A172 (cell line): ENCODE measurements around the gene HDAC10. TPM values are rescaled to one million over a fixed set of nuclear protein-coding genes. Genes with fewer than 3 reads are reported as not detected.
"Not testable (repeated sequence)": the region's sequence is repeated elsewhere in the genome, so short reads cannot be mapped to it uniquely, and the experiment has no call there.

Source experiments
- DNase-seq: peaks from one replicate; pipeline ENCODE4 v3.0.0-alpha.2; 2015; ENCODE audit warnings: low spot score
- total RNA-seq: library from RNA; depleted of rRNA; stranded (reverse); fragments of >200 nt; shearing (Covaris generic); gene quantifications from 2 replicates; pipeline ENCODE4 v1.2.3, GENCODE V29; 2014

HDAC10 gene
- total RNA-seq, 1 experiment from 2014 or later, result 11.4 TPM

GRCh38 chr22:50286275-50286674 is 35.2 kb upstream of the HDAC10 start:
- DNase-seq, result no peak

DNA sequence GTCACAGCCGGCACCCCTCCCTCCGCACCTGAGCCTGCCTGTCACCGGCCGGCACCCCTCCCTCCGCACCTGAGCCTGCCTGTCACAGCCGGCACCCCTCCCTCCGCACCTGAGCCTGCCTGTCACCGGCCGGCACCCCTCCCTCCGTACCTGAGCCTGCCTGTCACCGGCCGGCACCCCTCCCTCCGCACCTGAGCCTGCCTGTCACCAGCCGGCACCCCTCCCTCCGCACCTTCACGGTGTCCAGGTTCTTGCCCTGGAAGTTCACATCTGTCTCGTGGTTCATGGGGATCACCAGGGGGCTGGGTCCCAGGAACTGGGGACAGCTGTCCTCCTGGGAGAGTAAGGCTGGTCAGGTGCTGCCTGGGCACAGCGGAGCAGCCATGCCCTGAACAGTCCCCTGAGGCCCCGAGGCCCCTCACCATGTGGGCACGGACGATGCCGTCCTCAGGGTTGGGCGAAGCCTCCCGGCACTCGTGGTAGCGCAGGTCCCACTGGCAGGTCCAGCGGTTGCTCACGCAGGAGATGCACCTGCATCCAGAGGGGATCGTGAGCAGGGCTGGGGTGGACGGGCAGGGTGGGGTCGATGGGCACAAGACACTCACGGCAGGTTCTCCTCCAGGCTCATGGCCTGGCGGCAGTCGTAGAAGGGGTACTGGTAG is 34.6 kb upstream of the HDAC10 start:
- no peak for DNase-seq

DNA sequence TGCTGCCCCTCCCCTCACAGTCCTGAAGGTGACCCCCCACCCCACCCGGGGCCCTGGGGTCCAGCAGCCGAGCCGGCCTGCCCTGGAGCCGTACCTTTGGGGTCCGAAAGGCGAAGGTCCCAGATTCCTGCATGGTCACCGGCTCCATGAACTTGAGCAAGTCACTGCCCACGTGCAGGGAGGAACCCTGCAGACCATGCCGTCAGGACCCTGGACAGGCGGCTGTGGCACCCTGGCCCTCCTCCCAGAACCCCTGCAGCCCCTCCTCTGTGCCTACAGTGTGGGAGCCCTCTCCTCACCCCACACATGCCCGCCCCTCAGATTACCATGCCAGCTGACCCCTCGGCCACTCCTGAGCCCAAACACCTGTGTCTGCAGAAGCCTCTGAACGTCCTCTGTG is 33.4 kb upstream of the HDAC10 start:
- DNase-seq, result no peak

DNA sequence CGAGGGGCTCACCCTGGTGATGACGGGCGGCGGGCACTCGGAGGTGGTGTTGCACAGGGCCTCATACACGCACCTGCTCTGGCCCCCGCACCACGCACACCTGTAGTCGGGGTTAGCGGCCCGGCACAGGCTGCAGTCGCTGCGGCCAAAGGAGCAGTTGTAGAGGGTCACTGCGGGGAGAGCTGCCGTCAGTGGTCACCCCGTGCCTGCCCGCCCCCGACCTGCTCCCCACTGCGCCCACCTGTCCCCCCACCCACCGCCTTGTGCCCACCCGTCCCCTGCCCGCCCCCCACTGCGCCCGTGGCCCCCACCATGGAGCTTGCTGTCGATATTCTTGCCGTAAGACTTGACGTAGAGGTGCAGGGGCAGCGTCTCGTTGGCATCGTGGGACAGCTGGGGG is 32.8 kb upstream of the HDAC10 start:
- no peak for DNase-seq

DNA sequence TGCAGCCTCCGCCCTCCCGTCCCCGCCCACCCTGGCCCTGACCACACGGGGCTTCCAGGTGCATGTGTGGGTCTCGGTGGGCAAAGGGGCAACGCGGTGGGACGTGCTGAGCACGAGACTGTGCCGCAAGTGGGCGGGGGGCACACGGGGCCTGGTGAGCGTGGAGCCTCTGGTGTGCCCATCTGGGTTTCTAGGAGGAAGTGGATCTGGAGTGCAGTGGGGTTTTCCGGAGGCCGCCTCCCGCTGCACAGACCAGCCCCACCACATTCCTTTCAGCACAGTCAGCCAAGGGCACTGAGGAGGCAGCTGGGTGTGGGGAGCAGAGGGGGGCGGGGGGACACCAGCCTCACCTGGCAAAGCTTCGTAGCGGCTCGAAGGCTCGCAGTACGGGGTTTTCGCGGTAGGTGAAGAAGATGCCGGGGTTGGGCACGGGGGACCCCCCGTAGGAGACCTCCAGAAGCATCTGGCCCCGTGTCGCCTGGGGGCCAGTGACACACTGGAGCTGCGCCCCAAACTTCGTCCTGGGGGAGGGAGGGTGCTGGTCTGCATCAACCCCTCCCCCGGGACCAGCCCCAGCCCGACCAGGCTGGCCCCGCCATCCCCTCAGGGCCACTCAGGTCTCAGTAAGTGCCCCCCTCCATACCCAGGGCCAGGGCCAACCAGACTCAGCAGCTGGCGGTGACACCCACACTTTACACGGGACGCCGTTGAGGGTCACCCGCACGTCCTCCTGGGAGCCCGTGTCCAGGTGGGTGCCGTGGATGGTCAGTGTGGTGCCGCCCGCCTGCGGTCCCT is 31.5 kb upstream of the HDAC10 start:
- DNase-seq, result peak; percentile 92

GRCh38 chr22:50281957-50282356 is 30.9 kb upstream of the HDAC10 start:
- DNase-seq, result no peak

DNA sequence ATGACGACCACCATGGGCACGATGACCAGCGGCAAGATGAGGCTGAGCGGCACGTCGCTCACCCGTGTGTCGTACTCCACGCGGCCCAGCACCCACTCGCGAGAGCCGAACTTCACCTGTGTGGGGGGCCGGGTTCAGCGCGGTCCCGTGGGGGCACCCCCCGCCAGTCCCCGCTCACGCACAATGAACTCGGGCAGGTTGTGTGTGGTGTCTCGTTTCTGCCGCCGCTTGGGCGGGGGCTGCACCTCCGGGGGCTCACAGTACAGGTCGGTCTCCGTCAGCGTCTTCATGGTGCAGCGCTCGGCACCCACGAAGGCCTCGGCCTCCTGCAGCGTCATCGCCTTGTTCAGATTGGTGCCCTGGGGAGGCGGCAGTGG is 30.3 kb upstream of the HDAC10 start:
- no peak for DNase-seq

DNA sequence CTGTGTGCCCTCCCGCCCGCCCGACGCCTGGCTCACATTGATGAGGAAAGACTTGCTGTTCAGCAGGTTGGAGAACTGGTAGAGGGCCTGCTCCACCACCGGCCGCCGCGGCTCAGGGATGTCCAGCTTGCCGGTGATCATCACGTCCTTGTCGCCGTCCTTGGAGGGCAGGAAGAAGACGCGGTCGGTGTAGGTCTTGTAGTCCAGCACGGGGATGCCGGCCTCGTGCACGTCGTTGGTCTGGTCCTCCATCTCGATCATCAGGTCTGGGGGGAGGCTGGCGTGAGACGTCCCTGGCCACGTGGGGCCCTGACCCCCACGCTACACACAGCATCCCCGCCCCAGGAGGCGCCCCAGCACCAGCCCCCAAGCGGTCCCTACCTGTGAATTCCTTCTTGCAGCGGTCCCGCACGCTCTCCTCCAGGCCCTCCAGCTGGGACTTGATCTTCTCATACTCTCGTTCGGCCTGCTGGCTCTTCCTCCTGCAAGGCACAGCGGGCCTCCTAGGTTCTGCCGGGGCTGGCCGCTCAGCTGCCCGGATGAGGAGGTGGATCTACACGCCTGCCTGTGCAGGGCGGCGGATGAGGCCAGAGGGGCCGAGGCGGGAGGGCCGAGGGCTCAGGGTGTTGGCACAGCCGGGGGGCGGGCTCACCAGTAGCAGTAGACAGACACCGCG is 29.8 kb upstream of the HDAC10 start:
- no peak for DNase-seq

- no peak for DNase-seq
Measured at GRCh38 chr22:50280022-50280707, 29.1 kb upstream of the HDAC10 start.

DNA sequence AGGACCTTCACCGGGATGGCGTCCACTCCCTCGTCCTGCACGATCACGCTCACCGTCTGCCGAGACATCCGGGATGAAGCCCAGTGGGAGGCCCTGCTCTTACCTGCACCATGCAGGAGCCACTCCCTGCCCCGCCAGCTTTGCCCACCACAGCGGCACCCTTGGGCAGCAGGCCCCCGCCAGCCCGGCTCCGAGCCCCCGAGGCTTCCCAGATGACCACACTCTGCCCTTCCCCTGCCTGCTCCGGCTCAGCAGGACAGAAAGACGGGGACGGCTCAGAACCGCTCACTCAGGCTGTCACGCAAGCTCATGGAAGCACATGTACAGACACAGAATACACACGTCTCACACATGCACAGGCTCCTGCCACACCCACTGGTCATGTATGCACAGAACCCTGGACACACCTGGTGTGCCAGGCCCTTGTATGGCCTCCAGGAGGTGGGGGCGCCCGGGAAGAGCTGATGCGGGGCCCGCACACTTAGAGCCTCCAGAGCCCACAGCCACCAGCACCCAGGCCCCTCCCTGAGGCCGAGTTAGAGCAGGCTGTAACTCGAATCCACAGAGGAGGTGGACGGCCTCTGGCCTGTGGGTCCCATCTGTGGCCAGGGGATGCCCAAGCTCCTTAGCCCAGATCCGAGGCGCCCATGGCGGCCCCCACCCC is 28.0 kb upstream of the HDAC10 start:
- no peak for DNase-seq

DNA sequence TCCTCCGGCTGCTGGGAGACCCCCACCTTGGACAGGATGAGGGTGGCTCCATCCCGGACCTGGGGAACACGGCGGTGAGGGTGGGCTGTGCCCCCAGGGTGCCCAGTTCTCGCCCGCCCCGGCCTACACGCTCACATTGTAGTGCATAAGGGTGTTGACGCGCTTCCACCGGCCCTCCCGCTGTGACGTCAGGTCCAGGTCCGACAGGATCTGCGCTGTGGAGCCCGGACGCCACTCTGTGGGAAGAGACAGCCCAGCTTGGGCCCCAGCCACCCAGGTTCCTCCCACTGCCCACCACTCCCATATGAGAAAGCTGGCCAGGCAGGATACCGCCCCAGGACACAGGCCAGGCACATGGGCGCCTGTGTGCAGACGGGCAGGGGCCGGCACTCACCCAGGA is 27.4 kb upstream of the HDAC10 start:
- DNase-seq, result no peak

- DNase-seq, result no peak
Measured at GRCh38 chr22:50277761-50278160, 26.7 kb upstream of the HDAC10 start.

GRCh38 chr22:50276143-50276542 is 25.1 kb upstream of the HDAC10 start:
- no peak for DNase-seq

GRCh38 chr22:50275181-50276055 is 24.4 kb upstream of the HDAC10 start:
- DNase-seq, result no peak

GRCh38 chr22:50274771-50275170 is 23.7 kb upstream of the HDAC10 start:
- no peak for DNase-seq

- no peak for DNase-seq
Measured at GRCh38 chr22:50274311-50274710, 23.2 kb upstream of the HDAC10 start.

GRCh38 chr22:50273781-50274180 is 22.7 kb upstream of the HDAC10 start:
- DNase-seq, result not testable (repeated sequence)

DNA sequence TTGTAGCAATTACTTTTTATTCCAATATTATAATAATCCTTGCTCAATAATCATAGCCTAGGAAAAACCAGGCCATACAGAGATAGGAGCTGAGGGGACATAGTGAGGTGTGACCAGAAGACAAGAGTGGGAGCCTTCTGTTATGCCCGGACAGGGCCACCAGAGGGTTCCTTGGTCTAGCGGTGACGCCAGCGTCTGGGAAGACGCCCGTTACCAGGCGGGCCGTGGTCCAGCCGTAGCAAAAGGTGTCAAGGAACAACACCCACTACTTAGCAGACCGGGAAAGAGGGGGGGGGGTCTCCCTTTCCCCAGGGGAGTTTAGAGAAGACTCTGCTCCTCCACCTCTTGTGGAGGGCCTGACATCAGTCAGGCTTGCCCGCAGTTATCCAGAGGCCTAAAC is 22.3 kb upstream of the HDAC10 start:
- DNase-seq, result not testable (repeated sequence)

DNA sequence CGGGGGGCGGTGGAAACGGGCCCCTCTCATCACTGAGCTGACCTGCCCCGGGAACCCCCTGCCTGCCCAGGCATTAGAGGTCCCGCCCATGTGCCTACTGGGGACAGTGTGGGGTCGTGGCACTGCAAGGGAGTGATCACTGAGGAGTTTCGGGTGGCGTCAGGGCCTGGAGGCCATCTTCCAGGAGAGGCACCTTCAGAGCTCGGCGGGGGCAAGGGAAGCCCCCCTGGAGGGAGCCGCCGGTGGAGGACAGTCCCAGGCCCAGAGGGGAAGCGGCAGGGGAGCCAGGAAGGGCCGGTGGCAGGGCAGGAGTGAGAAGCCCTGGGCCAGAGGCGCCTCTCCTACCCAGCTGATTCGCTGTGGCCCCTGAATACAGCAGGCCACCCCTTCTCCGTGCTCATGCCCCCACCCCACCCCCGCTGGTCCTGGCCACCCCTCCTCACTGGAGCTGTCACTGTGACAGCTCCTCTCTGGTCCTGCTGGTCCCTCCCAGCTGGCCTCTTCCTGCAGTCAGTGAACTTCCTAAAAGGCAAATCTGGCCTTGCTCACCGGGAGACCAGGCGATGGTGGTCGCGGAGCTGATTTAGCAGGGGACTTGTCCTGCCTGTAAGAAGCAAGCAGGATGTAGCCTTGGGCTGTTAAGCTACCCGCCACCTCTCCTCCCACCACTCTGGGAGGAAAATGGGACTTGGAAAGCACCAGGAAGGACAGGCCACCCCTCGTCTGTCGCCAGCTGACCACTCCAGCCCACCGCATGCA is 21.2 kb upstream of the HDAC10 start:
- no peak for DNase-seq

GRCh38 chr22:50271519-50271970 is 20.5 kb upstream of the HDAC10 start:
- no peak for DNase-seq
